Activated naive CD4-positive, alpha-beta T cell treated with anti-CD3 and anti-CD28 coated beads, Interleukin-2, amount 50 U/mL, for 72 hours (primary cell): ENCODE measurements around the gene CHST2. TPM values are rescaled to one million over a fixed set of nuclear protein-coding genes. Genes with fewer than 3 reads are reported as not detected.
"Not testable (repeated sequence)": the region's sequence is repeated elsewhere in the genome, so short reads cannot be mapped to it uniquely, and the experiment has no call there.

Experiments used
- ATAC-seq, 2 donors: fragments of 150-1000 bp; cut with Tn5 transposase; 2 replicates each; pipeline ENCODE4 v1.10.0; 2021; ENCODE audit warnings: mild to moderate bottlenecking in 2 of 2, moderate library complexity in 2 of 2
- DNase-seq, 2 donors: peaks; one replicate each; pipeline ENCODE4 v3.0.0; 2021 to 2022; ENCODE audit warnings: low spot score in 2 of 2
- H3K27ac Mint-ChIP-seq, 2 donors: one replicate each; pipeline ENCODE4 v1.8.0; 2022; ENCODE audit warnings: mild to moderate bottlenecking in 2 of 2, mixed read lengths in 2 of 2
- H3K36me3 Mint-ChIP-seq, 2 donors: one replicate each; pipeline ENCODE4 v1.8.0; 2022; ENCODE audit warnings: mixed read lengths in 2 of 2
- H3K9me3 Mint-ChIP-seq, 2 donors: one replicate each; pipeline ENCODE4 v1.8.0; 2022; ENCODE audit warnings: mixed read lengths in 2 of 2
- total RNA-seq, 2 donors: library from RNA; stranded (reverse); gene quantifications; one replicate each; pipeline ENCODE4 v1.2.3, GENCODE V29; 2022

The CHST2 gene
- 1 to 10 TPM; 1.9 to 8.0 TPM for total RNA-seq

- no peaks in the 10 kb centered on the region for H3K9me3 Mint-ChIP-seq
- DNase-seq (peak; percentile 75 to 76), ATAC-seq (peak; percentile 88 to 91)
- H3K36me3 Mint-ChIP-seq = peaks cover 0 to 7% of the 10 kb centered on the region in 2 donors
- peak within 1 kb of the TSS; percentile 81 to 83 for H3K27ac Mint-ChIP-seq
Measured at GRCh38 chr3:143119009-143119914, at the start of gene CHST2. CHST2 (plus strand) TSS chr3:143119771; CDS start chr3:143120817, 1,046 bp downstream.

- ATAC-seq (no peak), DNase-seq (no peak)
- Mint-ChIP-seq H3K9me3 (no peaks in the 10 kb centered on the region), H3K36me3 (no peaks in the 10 kb centered on the region), H3K27ac (no peak overlapping the region)
Measured at GRCh38 chr3:143070977-143071551, 48.5 kb upstream of the CHST2 start.

GRCh38 chr3:143071776-143072175 is 47.8 kb upstream of the CHST2 start:
- DNase-seq (no peak), ATAC-seq (no peak)
- no peaks in the 10 kb centered on the region for H3K9me3 Mint-ChIP-seq
- H3K27ac Mint-ChIP-seq = no peak overlapping the region
- no peaks in the 10 kb centered on the region for H3K36me3 Mint-ChIP-seq

- H3K9me3 Mint-ChIP-seq, DNase-seq, ATAC-seq, H3K36me3 Mint-ChIP-seq: not testable (repeated sequence)
- peak overlapping the region in 1 of 2 donors; percentile 84 for H3K27ac Mint-ChIP-seq
Measured at GRCh38 chr3:143072298-143073020, 47.1 kb upstream of the CHST2 start.

- not testable (repeated sequence) for H3K36me3 Mint-ChIP-seq, ATAC-seq, DNase-seq, H3K9me3 Mint-ChIP-seq, H3K27ac Mint-ChIP-seq
Measured at GRCh38 chr3:143073541-143073940, 46.0 kb upstream of the CHST2 start.

- ATAC-seq, H3K36me3 Mint-ChIP-seq, DNase-seq, H3K27ac Mint-ChIP-seq, H3K9me3 Mint-ChIP-seq: not testable (repeated sequence)
Measured at GRCh38 chr3:143073983-143074382, 45.6 kb upstream of the CHST2 start.

GRCh38 chr3:143078883-143079282 is 40.7 kb upstream of the CHST2 start:
- no peaks in the 10 kb centered on the region for H3K9me3 Mint-ChIP-seq
- no peak for ATAC-seq
- no peaks in the 10 kb centered on the region for H3K36me3 Mint-ChIP-seq
- H3K27ac Mint-ChIP-seq = no peak overlapping the region
- DNase-seq = no peak

GRCh38 chr3:143080196-143080595 is 39.4 kb upstream of the CHST2 start:
- H3K27ac Mint-ChIP-seq = no peak overlapping the region
- DNase-seq = no peak
- peaks cover 0 to 8% of the 10 kb centered on the region in 2 donors for H3K36me3 Mint-ChIP-seq
- no peak for ATAC-seq
- no peaks in the 10 kb centered on the region for H3K9me3 Mint-ChIP-seq

- no peak for DNase-seq
- Mint-ChIP-seq H3K27ac (peak overlapping the region in 1 of 2 donors; percentile 1), H3K9me3 (no peaks in the 10 kb centered on the region), H3K36me3 (peaks cover 0 to 8% of the 10 kb centered on the region in 2 donors)
- no peak for ATAC-seq
Measured at GRCh38 chr3:143081365-143081764, 38.2 kb upstream of the CHST2 start.

GRCh38 chr3:143081844-143082778 is 37.5 kb upstream of the CHST2 start:
- H3K27ac Mint-ChIP-seq = peak overlapping the region; percentile 46 to 91
- DNase-seq (no peak), ATAC-seq (peak; percentile 67 to 90)
- peaks cover 0 to 8% of the 10 kb centered on the region in 2 donors for H3K36me3 Mint-ChIP-seq
- no peaks in the 10 kb centered on the region for H3K9me3 Mint-ChIP-seq

- DNase-seq = no peak
- peak overlapping the region in 1 of 2 donors; percentile 60 for H3K27ac Mint-ChIP-seq
- ATAC-seq = no peak
- H3K9me3 Mint-ChIP-seq = no peaks in the 10 kb centered on the region
- H3K36me3 Mint-ChIP-seq = peaks cover 0 to 14% of the 10 kb centered on the region in 2 donors
Measured at GRCh38 chr3:143083781-143084180, 35.8 kb upstream of the CHST2 start.

- Mint-ChIP-seq H3K36me3 (peaks cover 0 to 14% of the 10 kb centered on the region in 2 donors), H3K9me3 (no peaks in the 10 kb centered on the region), H3K27ac (peak overlapping the region in 1 of 2 donors; percentile 10)
- peak in 1 of 2 donors; percentile 45 for ATAC-seq
- DNase-seq = no peak
Measured at GRCh38 chr3:143084856-143085731, 34.5 kb upstream of the CHST2 start.

GRCh38 chr3:143088835-143089234 is 30.7 kb upstream of the CHST2 start:
- no peaks in the 10 kb centered on the region for H3K9me3 Mint-ChIP-seq

GRCh38 chr3:143089965-143090364 is 29.6 kb upstream of the CHST2 start:
- Mint-ChIP-seq H3K27ac (no peak overlapping the region), H3K9me3 (no peaks in the 10 kb centered on the region), H3K36me3 (peaks cover 0 to 8% of the 10 kb centered on the region in 2 donors)
- DNase-seq (no peak), ATAC-seq (no peak)

More at GRCh38 chr3:143088835-143089234, 30.7 kb upstream of the CHST2 start:
- no peak for ATAC-seq
- Mint-ChIP-seq H3K36me3 (peaks cover 0 to 14% of the 10 kb centered on the region in 2 donors), H3K27ac (no peak overlapping the region)
- no peak for DNase-seq

GRCh38 chr3:143090486-143090885 is 29.1 kb upstream of the CHST2 start:
- DNase-seq (no peak), ATAC-seq (no peak)
- Mint-ChIP-seq H3K27ac (no peak overlapping the region), H3K9me3 (no peaks in the 10 kb centered on the region), H3K36me3 (peaks cover 0 to 6% of the 10 kb centered on the region in 2 donors)
